Measurements from ENCODE around the gene YTHDC2.

YTHDC2 gene

GRCh38 chr5:113513384-113514288, at the start of gene YTHDC2:
YTHDC2 (plus strand) TSS chr5:113513694; CDS start chr5:113513896, 202 bp downstream.
- DNase-seq = peak; percentile 22 to 92 (median 70)

GRCh38 chr5:113474100-113474728, 39.3 kb upstream of the YTHDC2 start:
- no peak for DNase-seq

GRCh38 chr5:113478691-113479090, 34.8 kb upstream of the YTHDC2 start:
- DNase-seq = no peak

- DNase-seq = no peak
Observed at GRCh38 chr5:113480243-113480642, 33.3 kb upstream of the YTHDC2 start.

- DNase-seq = peak in 1 of 56 donors; percentile 0
Observed at GRCh38 chr5:113487416-113487780, 26.1 kb upstream of the YTHDC2 start.

GRCh38 chr5:113487781-113488644, 25.5 kb upstream of the YTHDC2 start, which contains the start of gene MCC:
MCC (minus strand) TSS chr5:113488453.
- peak in 48 of 56 donors; percentile 5 to 74 (median 34) for DNase-seq

- DNase-seq = peak in 2 of 56 donors; percentile 16 to 21
Observed at GRCh38 chr5:113488645-113489184, 24.8 kb upstream of the YTHDC2 start.

GRCh38 chr5:113489299-113489698, 24.2 kb upstream of the YTHDC2 start:
- no peak for DNase-seq

GRCh38 chr5:113490317-113490716, 23.2 kb upstream of the YTHDC2 start:
- DNase-seq = no peak

- DNase-seq = no peak
Observed at GRCh38 chr5:113491022-113491421, 22.5 kb upstream of the YTHDC2 start.

GRCh38 chr5:113493446-113493845, 20.0 kb upstream of the YTHDC2 start:
- DNase-seq = no peak

- DNase-seq = no peak
Observed at GRCh38 chr5:113495422-113495841, 18.1 kb upstream of the YTHDC2 start.

GRCh38 chr5:113502073-113502472, 11.4 kb upstream of the YTHDC2 start:
- no peak for DNase-seq

GRCh38 chr5:113503146-113503545, 10.3 kb upstream of the YTHDC2 start:
- DNase-seq = no peak

- DNase-seq = no peak
Observed at GRCh38 chr5:113505181-113505580, 8.3 kb upstream of the YTHDC2 start.

- DNase-seq = no peak
Observed at GRCh38 chr5:113507601-113508000, 5.9 kb upstream of the YTHDC2 start.

GRCh38 chr5:113508756-113509155, 4.7 kb upstream of the YTHDC2 start:
- no peak for DNase-seq

GRCh38 chr5:113510836-113511451, 2.5 kb upstream of the YTHDC2 start:
- no peak for DNase-seq

- DNase-seq = no peak
Observed at GRCh38 chr5:113512341-113512740, 1.2 kb upstream of the YTHDC2 start.

GRCh38 chr5:113514289-113514635, 768 bp downstream of the YTHDC2 start:
- peak in 4 of 56 donors; percentile 1 to 26 (median 13) for DNase-seq

- DNase-seq = no peak
Observed at GRCh38 chr5:113518884-113519283, 5.4 kb downstream of the YTHDC2 start.

Measured in amygdala (tissue), 56 donors.